ENCODE data around the gene TAF11L2. TPM values are rescaled to one million over a fixed set of nuclear protein-coding genes. Genes with fewer than 3 reads are reported as not detected.
"Not testable (repeated sequence)": the region's sequence is repeated elsewhere in the genome, so short reads cannot be mapped to it uniquely, and the experiment has no call there.

The TAF11L2 gene
- total RNA-seq (2014; rRNA removed; shearing (Covaris generic)), result not detected in 2 replicates

DNA sequence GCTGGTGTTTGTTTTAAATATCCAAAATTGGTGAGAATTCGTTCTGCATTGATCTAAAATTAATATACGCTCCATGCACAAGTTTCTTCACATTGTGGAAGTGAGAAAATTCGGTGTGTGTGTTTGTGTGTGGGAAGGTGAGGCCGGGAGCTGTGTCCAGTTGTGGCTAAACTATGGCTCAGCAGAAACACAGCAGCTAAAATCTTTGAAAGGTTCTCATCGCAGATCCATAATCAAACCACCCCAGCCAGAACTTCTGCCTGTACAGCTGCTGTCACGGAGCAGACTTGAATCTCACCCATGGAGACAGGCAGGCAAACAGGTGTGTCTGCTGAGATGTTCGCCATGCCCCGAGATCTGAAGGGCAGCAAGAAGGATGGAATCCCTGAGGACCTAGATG is at the start of gene TAF11L2:
Gene TAF11L2, plus strand, starts transcription at position 301 of the 400 bp plus-strand sequence.
- DNase-seq (ENCODE audit: low spot score), result not testable (repeated sequence)

GRCh38 chr5:17448877-17449276 is 49.2 kb upstream of the TAF11L2 start:
- DNase-seq (ENCODE audit: low spot score), result no peak

DNA sequence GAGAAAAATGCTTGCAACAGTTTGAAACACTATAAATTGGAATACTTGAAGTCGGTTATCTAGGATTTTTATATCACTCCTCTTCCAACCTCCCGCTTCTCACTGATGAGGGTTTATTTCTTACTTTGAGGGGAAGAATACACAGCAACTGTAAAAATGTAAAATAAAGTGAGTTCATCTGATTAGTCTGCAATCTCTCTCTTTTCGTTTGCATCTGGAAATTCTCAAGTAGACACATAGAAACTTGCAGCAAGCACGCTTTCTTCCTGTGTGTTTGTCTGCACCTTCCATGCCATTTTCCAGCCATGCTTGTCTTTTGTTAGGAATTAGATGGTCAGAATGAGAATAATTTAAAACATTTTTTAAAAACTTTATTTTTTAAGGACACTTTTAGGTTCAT is 45.1 kb upstream of the TAF11L2 start:
- no peak for DNase-seq (ENCODE audit: low spot score)

DNA sequence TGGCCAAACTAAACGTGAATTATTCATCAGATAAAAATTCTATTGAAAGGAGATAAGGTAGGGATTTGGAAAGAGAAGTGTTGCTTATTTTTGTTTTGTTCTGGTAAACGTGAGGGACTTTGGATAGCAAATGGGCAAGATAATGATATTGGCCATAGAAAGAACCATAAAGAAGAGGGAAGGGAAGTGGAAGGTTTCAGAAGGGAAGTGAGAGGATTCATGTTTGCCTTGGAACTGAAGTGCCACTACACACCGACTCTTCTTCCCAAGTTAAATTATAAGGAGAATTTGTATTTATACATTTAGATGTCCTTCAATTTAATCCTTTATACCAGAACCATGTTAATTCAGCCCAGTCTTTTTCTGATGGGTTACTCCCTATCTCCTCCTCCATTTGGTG is 42.1 kb upstream of the TAF11L2 start:
- no peak for DNase-seq (ENCODE audit: low spot score)

DNA sequence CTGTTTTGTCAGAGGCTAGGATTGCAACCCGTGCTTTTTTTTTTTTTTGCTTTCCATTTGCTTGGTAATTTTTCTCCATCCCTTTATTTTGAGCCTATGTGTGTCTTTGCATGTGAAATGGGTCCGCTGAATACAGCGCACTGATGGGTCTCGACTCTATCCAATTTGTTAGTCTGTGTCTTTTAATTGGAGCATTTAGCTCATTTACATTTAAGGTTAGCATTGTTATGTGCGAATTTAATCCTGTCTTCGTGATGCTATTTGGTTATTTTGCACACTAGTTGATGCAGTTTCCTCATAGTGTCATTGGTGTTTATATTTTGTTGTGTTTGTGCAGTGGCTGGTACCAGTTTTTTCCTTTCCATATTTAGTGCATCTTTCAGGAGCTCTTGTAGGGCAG is 36.2 kb upstream of the TAF11L2 start:
- DNase-seq (ENCODE audit: low spot score), result no peak

DNA sequence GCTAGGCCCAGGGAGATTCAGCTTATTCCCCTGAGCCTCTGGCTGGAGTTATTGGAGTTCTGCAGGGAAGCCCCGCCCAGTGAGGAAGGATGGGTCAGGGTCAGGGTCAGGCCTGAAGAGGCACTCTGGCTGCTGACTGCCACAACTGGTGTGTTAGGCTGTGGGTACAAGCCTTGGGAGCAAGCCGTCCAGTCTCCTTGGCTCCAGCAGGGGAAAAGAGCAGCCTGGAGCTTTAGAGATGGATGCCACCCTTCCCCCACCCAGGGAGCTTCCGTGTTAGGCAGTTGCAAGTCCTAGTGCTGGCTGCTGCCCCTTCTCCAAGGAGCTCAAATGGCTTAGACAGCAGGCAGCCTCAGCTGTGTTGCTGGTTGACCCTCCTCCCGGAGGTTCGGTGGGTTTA is 34.4 kb upstream of the TAF11L2 start:
- no peak for DNase-seq (ENCODE audit: low spot score)

GRCh38 chr5:17470064-17470463 is 28.0 kb upstream of the TAF11L2 start:
- no peak for DNase-seq (ENCODE audit: low spot score)

DNA sequence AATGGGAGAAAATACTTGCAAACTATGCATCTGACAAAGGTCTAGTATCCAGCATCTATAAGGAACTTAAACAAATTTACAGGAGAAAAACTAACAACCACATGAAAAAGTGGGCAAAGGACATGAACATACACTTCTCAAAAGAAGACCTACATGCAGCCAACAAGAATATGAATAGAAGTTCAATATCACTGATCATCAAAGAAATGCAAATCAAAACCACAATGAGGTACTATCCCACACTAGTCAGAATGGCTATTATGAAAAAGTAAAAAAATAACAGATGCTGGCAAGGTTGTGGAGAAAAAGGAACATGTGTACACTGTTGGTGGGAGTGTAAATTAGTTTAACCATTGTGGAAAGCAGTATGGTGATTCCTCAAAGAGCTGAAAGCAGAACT is 23.0 kb upstream of the TAF11L2 start:
- DNase-seq (ENCODE audit: low spot score), result not testable (repeated sequence)

DNA sequence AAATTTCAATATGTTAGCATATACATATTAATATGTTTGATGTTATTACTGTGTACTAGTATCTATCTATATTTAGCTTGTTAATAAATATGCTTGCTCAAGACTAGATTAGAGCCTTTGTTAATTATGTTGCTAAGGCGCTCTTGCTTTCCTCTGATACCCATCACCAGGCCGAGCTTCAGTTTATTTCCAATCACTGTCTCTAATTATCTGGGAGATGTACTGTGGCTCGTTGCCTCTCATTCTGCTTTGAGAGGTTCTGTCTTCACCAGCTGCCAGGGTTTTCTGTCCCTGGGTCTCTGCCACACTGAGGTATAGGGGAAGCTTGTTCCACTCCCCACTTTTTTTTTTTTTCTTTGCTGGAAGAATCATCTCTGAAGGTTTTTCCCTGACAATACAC is 21.0 kb upstream of the TAF11L2 start:
- no peak for DNase-seq (ENCODE audit: low spot score)

- no peak for DNase-seq (ENCODE audit: low spot score)
Observed at GRCh38 chr5:17477573-17478265, 20.3 kb upstream of the TAF11L2 start.

- no peak for DNase-seq (ENCODE audit: low spot score)
Observed at GRCh38 chr5:17481378-17481777, 16.7 kb upstream of the TAF11L2 start.

DNA sequence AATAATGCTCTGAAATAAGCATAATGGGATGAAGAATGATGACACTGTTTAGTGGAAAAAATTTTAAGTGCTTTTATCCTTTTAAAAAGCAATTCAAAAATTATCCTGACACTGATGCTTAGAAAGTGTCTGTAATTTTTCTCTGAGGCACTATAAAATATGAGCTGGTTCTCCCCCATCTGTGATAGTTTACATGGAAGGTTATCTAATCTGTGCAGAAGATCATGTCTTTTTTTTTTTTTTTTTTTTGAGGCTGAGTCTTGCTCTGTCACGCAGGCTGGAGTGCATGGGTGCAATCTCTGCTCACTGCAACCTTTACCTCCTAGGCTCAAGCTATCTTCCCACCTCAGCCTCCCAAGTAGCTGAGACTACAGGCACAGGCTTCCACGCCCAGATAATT is 15.2 kb upstream of the TAF11L2 start:
- no peak for DNase-seq (ENCODE audit: low spot score)

DNA sequence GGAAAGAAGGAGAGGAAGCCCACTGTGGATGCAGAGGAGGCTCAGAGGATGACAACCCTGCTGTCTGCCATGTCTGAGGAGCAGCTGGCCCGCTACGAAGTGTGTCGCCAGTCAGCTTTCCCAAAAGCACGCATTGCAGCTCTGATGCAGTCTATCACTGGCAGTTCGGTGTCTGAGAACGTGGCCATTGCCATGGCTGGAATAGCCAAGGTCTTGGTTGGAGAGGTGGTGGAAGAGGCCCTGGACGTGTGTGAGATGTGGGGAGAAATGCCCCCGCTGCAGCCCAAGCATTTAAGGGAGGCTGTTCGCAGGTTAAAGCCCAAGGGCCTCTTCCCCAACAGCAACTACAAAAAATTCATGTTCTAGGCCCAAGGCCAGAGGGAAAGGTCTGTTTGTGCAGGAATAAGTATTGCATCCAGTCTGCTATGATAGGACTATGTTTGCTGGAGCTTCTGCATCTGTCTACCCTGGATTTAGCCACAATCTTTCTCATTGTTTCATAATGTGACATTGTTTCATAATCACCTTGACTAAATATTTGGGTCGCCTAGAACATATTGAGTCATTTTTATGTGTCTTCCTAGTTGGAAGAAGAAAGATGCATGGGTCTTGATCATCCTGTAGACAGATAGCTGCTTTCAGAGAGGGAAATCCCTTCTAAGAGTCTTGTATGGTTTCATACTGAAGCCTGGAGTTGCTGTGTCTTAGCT is 11.4 kb upstream of the TAF11L2 start:
- not testable (repeated sequence) for DNase-seq (ENCODE audit: low spot score)

DNA sequence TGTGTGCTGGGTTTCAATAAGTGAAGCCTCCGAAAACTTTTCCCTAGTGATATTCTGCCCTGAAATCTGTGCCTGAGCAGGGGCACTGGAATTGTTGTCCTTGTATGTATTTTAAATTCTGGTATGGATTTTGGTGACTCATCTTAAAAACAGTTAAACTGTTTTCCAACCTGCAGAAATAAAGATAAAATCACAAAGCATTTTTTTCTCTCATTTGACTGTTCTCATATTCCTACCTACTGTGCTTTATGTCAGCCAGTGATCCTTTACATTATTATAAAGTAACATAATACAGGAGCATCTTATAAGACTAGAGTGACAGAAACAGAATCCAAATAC is 10.9 kb upstream of the TAF11L2 start:
- no peak for DNase-seq (ENCODE audit: low spot score)

DNA sequence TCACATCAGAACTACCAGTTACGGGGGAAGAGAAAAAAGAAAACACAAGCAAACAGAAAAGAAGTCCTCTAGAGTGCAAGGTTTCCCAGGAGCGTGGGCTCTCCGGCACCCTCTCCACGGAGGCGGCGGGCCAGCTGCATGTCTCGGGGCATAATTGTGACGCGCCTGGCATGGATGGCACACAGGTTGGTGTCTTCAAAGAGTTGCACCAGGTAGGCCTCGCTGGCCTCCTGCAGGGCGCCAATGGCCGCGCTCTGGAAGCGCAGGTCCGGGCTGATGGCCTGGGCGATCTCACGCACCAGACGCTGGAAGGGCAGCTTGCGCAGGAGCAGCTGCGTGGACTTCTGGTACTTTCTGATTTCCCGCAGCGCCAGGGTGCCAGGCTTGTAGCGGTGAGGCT is 6.8 kb upstream of the TAF11L2 start:
- DNase-seq (ENCODE audit: low spot score), result not testable (repeated sequence)

DNA sequence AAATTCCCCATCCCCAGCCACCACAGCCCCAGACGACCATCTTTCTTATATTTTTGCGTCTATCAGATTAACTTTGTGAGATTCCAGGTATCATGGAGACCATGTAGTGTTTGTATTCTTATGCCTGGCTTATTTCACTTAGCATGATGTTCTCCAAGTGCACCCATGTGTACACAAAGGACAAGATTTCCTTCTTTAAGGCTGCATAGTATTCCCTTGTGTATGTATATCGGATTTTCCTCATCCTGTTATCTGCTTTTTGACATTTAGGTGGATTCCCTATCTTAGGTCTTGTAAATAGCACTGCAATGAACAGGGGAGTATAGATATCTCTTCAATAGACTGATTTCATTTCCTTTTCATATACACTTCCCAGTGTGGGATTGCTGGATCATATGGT is 5.3 kb upstream of the TAF11L2 start:
- DNase-seq (ENCODE audit: low spot score), result no peak

DNA sequence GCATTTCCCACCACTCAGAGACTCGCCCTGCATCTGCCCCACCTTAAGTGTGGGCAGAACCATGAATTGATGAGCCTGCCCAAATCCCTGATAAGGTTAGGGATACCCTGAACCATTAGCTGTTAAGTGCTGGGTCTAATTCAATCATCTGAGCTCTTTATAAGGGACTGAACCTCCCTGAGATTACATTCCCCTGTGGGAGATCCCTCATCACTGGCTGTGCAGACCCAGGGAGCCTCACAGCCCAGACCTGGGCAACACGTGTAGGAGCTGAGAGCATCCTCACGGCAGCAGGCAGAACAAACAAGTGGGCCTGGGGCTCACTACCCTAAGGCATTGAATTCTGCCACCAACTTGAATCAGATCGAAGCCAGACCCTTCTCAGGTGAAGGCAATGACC is 585 bp upstream of the TAF11L2 start:
- DNase-seq (ENCODE audit: low spot score), result no peak

DNA sequence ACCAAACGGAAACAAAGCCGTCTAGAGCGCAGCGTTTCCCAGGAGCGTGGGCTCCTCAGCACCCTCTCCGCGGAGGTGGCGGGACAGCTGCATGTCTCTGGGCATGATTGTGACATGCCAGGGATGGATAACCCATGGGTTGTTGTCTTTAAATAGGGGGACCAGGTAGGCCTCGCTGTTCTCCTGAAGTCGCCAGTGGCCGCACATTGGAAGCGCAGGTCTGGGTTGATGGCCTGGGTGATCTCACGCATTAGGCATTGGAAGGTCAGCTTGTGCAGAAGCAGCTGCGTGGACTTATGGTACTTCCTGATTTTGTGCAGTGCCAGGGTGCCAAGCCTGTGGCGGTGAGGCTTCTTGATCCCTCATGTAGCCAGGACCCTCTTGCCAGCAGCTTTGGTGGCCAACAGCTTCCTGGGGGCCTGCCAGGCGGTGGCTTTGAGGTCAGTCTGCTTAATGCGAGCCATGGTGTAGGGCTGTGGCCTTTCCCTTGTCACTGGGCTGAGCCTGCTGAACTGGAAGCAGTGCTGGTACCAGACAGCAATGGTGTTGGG is 13.8 kb downstream of the TAF11L2 start:
- DNase-seq (ENCODE audit: low spot score), result no peak

GRCh38 chr5:17517526-17517925 is 19.5 kb downstream of the TAF11L2 start:
- not testable (repeated sequence) for DNase-seq (ENCODE audit: low spot score)

- not testable (repeated sequence) for DNase-seq (ENCODE audit: low spot score)
Observed at GRCh38 chr5:17518067-17518466, 20.0 kb downstream of the TAF11L2 start, which contains the start of gene TAF11L3. TSS of gene TAF11L3 (plus strand) at chr5:17518367.

DNA sequence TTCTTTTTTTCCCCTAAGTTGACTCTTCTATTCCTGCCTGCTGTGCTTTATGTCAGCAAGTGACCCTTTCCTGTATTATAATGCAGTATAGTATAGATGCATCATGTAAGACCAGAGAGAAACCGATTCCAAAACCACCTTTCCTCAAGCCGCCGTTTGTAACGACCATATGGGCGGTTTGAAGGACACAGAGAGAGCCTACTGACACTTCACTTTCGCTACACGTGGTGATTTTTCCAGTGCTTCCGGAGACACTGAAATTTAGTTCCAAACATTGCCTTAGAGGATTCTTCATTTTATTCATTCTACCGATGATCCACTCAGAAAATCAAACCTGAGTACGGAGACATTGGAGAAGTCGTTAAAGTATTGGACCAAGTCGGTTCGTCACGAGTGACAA is 21.5 kb downstream of the TAF11L2 start:
- DNase-seq (ENCODE audit: low spot score), result not testable (repeated sequence)

DNA sequence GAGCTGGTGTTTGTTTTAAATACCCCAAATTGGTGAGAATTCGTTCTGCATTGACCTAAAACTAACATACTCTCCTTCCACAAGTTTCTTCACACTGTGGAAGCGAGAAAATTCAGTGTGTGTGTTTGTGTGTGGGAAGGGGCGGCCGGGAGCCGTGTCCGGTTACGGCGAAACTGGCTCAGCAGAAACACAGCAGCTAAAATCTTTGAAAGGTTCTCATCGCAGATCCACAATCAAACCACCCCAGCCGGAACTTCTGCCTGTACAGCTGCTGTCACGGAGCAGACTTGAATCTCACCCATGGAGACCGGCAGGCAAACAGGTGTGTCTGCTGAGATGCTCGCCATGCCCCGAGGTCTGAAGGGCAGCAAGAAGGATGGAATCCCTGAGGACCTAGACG is 23.5 kb downstream of the TAF11L2 start, which contains the start of gene TAF11L4:
Gene TAF11L4, plus strand, starts transcription at position 301 of the 400 bp plus-strand sequence.
- DNase-seq (ENCODE audit: low spot score), result not testable (repeated sequence)

DNA sequence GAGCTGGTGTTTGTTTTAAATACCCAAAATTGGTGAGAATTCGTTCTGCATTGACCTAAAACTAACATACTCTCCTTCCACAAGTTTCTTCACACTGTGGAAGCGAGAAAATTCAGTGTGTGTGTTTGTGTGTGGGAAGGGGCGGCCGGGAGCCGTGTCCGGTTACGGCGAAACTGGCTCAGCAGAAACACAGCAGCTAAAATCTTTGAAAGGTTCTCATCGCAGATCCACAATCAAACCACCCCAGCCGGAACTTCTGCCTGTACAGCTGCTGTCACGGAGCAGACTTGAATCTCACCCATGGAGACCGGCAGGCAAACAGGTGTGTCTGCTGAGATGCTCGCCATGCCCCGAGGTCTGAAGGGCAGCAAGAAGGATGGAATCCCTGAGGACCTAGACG is 26.9 kb downstream of the TAF11L2 start, which contains the start of gene TAF11L5:
Gene TAF11L5, plus strand, starts transcription at position 301 of the 400 bp plus-strand sequence.
- DNase-seq (ENCODE audit: low spot score), result not testable (repeated sequence)

Data from H4 (cell line).